GM18519 (cell line): Measurements from ENCODE around the gene AHNAK.
"Not testable (repeated sequence)": the region's sequence is repeated elsewhere in the genome, so short reads cannot be mapped to it uniquely, and the experiment has no call there.

Experiments
- ATAC-seq: cut with Tn5 transposase; IDR thresholded peaks from one replicate; pipeline ENCODE4 v1.9.1; 2021; ENCODE audit warnings: mild to moderate bottlenecking, moderate library complexity; ENCODE audit not compliant: unreplicated experiment, low FRiP score

AHNAK gene

GRCh38 chr11:62546244-62546928 lies at the start of gene AHNAK:
AHNAK (minus strand) TSS chr11:62546806; CDS start chr11:62536098, 10,708 bp downstream.
- ATAC-seq = no peak

GRCh38 chr11:62595124-62595523 lies 48.5 kb upstream of the AHNAK start:
- ATAC-seq = no peak

GRCh38 chr11:62593434-62594044 lies 46.9 kb upstream of the AHNAK start:
- ATAC-seq = no peak

GRCh38 chr11:62592989-62593421 lies 46.4 kb upstream of the AHNAK start:
- ATAC-seq = no peak

- no peak for ATAC-seq
Observed at GRCh38 chr11:62592146-62592815, 45.7 kb upstream of the AHNAK start.

- ATAC-seq = peak; percentile 63
Observed at GRCh38 chr11:62591448-62592145, 45.0 kb upstream of the AHNAK start, which contains the start of gene TUT1. TUT1 (minus strand) TSS chr11:62591523; CDS start chr11:62591485, 38 bp downstream.

- ATAC-seq = no peak
Observed at GRCh38 chr11:62588966-62589637, 42.5 kb upstream of the AHNAK start.

- not testable (repeated sequence) for ATAC-seq
Observed at GRCh38 chr11:62585356-62585755, 38.8 kb upstream of the AHNAK start.

- not testable (repeated sequence) for ATAC-seq
Observed at GRCh38 chr11:62581735-62582134, 35.1 kb upstream of the AHNAK start.

- ATAC-seq = no peak
Observed at GRCh38 chr11:62580959-62581715, 34.5 kb upstream of the AHNAK start.

- no peak for ATAC-seq
Observed at GRCh38 chr11:62579252-62579651, 32.6 kb upstream of the AHNAK start.

- ATAC-seq = no peak
Observed at GRCh38 chr11:62578541-62578940, 31.9 kb upstream of the AHNAK start.

- ATAC-seq = no peak
Observed at GRCh38 chr11:62577046-62577714, 30.6 kb upstream of the AHNAK start.

- no peak for ATAC-seq
Observed at GRCh38 chr11:62575837-62576236, 29.2 kb upstream of the AHNAK start.

- no peak for ATAC-seq
Observed at GRCh38 chr11:62575156-62575555, 28.6 kb upstream of the AHNAK start.

- ATAC-seq = no peak
Observed at GRCh38 chr11:62574363-62575071, 27.9 kb upstream of the AHNAK start.

GRCh38 chr11:62573592-62574362 lies 27.2 kb upstream of the AHNAK start, which contains the start of gene EEF1G:
EEF1G (minus strand) TSS chr11:62573891; CDS start chr11:62573842, 49 bp downstream.
- ATAC-seq = peak; percentile 70
